ENCODE measurements around the gene ERICH4.
"Not testable (repeated sequence)": the region's sequence is repeated elsewhere in the genome, so short reads cannot be mapped to it uniquely, and the experiment has no call there.

The ERICH4 gene

GRCh38 chr19:41426952-41427646 lies 15.9 kb upstream of the ERICH4 start, which contains the start of gene B3GNT8:
Gene B3GNT8, minus strand, starts transcription at chr19:41427374. Its CDS starts 596 bp downstream, at chr19:41426778.
- peak within 1 kb of the TSS; percentile 72 for H3K9ac ChIP-seq (ENCODE audit: low read length)
- H3K27ac ChIP-seq (ENCODE audit: low read depth, low read length) = peak within 1 kb of the TSS; percentile 42; the same call in 1 of the 2 replicates
- peaks cover 46% of the 10 kb centered on the region for H3K36me3 ChIP-seq (ENCODE audit: control insufficient read depth, insufficient read depth, low read length)
- H3K9me3 ChIP-seq (ENCODE audit: control insufficient read depth, insufficient read depth, low read depth, low read length) = no peaks in the 10 kb centered on the region
- no peaks in the 10 kb centered on the region for H3K27me3 ChIP-seq (ENCODE audit: control insufficient read depth, insufficient read depth, low read length)
- H3K4me3 ChIP-seq (ENCODE audit: low read depth, low read length) = peak within 1 kb of the TSS; percentile 67
- peaks cover 18% of the 10 kb centered on the region for H3K4me1 ChIP-seq (ENCODE audit: control insufficient read depth, insufficient read depth, low read length)

DNA sequence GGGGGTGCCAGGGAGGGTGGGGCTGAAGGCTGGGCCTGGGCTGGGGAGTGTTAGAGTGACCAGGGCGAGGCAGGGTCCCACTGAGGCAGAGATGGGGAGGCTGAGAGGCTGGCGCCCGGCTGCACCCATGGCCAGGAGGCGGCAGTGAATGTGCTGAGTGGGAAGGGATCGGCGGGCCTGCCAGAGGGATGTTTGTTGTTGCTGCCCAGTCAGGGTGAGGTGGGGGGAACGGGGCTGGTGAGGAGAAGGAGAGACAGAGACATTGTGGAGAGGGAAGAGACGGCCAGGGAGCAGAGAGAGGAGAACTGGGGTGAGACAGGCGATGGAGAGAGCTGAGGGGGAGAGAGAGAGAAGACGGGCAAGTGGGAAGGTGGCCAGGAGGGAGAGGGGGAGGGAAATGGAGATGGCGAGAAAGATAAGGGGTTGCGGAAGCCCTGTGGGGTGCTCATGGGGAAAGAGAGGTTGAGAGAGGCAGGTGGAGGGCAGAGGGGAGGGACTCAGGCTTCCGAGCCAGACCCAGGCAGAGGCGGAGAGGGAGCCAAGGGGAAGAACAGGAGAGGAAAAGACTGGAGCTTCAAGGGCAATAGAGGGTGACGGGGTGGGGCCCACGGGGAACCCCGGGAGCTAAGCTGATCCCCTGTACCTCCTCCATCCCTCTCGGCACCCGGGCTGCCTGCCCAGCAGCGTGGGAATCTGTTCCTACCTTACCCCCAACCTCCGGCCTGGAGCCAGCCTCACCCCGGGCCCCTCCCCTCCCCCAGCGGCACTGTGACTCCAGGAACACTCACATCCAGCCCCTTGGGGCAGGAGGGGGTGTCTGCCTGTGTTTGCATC lies 15.1 kb upstream of the ERICH4 start:
- H3K9ac ChIP-seq (ENCODE audit: low read length) = peak overlapping the region; percentile 62
- no peaks in the 10 kb centered on the region for H3K9me3 ChIP-seq (ENCODE audit: control insufficient read depth, insufficient read depth, low read depth, low read length)
- no peak overlapping the region for H3K27ac ChIP-seq (ENCODE audit: low read depth, low read length)
- peak overlapping the region; percentile 67 for H3K4me3 ChIP-seq (ENCODE audit: low read depth, low read length)
- no peaks in the 10 kb centered on the region for H3K27me3 ChIP-seq (ENCODE audit: control insufficient read depth, insufficient read depth, low read length)
- H3K36me3 ChIP-seq (ENCODE audit: control insufficient read depth, insufficient read depth, low read length) = peaks cover 46% of the 10 kb centered on the region
- H3K4me1 ChIP-seq (ENCODE audit: control insufficient read depth, insufficient read depth, low read length) = peaks cover 18% of the 10 kb centered on the region

DNA sequence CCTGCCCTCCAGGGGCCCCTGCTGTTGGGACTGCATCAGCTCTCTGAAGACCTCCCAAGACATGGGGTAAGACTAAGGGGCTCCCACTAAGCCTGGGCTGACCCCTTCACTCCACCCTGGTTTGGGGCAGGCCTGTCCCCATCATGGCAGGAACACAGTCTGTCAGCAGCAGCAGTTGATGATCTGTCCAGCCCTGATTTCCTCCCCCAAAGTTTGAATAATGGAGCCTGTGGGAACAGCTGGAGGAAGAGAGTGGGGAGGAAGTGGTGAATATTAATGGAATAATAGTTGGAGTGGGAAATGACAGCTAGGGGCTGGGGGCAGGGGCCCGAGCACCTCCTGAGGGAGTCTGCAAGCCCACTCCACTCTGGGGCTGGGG lies 14.5 kb upstream of the ERICH4 start:
- Histone ChIP-seq H3K9ac (ENCODE audit: low read length) (no peak overlapping the region), H3K27me3 (ENCODE audit: control insufficient read depth, insufficient read depth, low read length) (no peaks in the 10 kb centered on the region), H3K27ac (ENCODE audit: low read depth, low read length) (no peak overlapping the region), H3K4me3 (ENCODE audit: low read depth, low read length) (peak overlapping the region; percentile 67), H3K9me3 (ENCODE audit: control insufficient read depth, insufficient read depth, low read depth, low read length) (no peaks in the 10 kb centered on the region), H3K4me1 (ENCODE audit: control insufficient read depth, insufficient read depth, low read length) (peaks cover 18% of the 10 kb centered on the region), H3K36me3 (ENCODE audit: control insufficient read depth, insufficient read depth, low read length) (peaks cover 48% of the 10 kb centered on the region)

DNA sequence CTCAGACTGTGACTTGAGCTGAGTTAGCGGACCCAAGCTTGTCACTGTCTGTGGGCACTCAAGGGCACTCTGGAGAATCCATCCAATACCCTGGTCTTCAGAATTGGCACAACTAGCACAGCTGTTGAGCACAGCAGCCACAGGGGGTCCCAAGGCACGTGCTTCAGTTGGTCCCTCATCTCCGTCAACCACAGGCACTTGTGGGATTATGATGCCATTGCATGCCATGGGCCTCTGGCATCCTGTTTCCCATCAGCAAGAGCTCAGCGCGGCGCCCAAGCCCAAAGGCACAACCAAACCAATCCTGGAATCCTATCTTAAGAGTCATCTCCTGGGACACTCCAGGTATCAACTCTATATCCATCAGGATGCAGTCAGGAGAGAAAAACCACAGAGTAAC lies 12.0 kb upstream of the ERICH4 start:
- H3K36me3 ChIP-seq (ENCODE audit: control insufficient read depth, insufficient read depth, low read length) = peaks cover 33% of the 10 kb centered on the region
- H3K9ac ChIP-seq (ENCODE audit: low read length) = no peak overlapping the region
- no peak overlapping the region for H3K27ac ChIP-seq (ENCODE audit: low read depth, low read length)
- H3K27me3 ChIP-seq (ENCODE audit: control insufficient read depth, insufficient read depth, low read length) = no peaks in the 10 kb centered on the region
- no peaks in the 10 kb centered on the region for H3K9me3 ChIP-seq (ENCODE audit: control insufficient read depth, insufficient read depth, low read depth, low read length)
- peaks cover 18% of the 10 kb centered on the region for H3K4me1 ChIP-seq (ENCODE audit: control insufficient read depth, insufficient read depth, low read length)
- no peak overlapping the region for H3K4me3 ChIP-seq (ENCODE audit: low read depth, low read length)

DNA sequence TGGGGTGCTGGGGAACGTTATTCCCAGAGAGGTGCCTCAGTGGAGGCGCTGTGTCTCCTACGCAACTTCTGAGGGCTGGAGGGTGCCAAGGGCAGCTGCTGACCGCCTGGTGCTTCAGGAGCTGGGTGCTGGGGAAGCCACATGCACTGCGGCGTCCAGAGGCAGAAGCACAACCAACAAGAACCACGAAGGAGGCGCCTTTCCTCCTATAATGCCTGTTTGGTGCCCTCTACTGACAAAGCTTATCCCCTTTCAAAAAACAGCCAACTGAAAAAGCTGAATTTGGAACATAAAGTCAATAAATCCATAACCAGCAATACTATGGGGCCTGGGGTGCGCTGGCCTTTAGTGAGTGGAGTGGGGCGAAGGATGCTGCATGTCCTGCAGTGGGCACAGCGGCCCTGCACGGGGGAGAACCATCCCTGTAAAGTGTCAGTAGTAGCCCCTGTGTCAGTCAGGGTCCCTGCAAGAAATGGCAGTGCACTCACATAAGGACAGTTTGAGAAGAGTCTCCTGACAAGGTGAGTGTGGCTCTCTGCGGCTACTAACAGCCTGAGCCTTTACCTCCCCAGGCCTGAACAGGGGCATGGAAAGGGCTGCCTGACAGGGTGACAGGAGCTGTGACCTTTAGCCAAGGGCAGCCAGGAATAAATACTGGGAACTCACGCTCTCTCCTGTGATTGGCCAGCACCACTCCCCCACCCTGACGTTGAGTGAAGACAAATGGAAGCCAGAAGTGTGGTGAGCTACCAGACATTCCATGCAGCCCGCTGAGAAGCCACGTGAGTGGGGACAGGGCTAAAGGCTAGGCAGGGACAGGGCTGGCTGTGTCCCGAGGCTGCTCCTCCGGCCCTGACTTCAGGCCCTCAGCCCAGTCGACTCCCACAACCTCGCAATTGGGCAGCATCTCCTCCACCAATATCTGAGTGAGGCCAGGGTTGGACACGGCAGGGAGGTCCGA lies 11.2 kb upstream of the ERICH4 start:
- Histone ChIP-seq H3K27me3 (ENCODE audit: control insufficient read depth, insufficient read depth, low read length) (no peaks in the 10 kb centered on the region), H3K4me1 (ENCODE audit: control insufficient read depth, insufficient read depth, low read length) (peaks cover 15% of the 10 kb centered on the region), H3K9ac (ENCODE audit: low read length) (no peak overlapping the region), H3K36me3 (ENCODE audit: control insufficient read depth, insufficient read depth, low read length) (peaks cover 36% of the 10 kb centered on the region), H3K4me3 (ENCODE audit: low read depth, low read length) (no peak overlapping the region), H3K27ac (ENCODE audit: low read depth, low read length) (no peak overlapping the region), H3K9me3 (ENCODE audit: control insufficient read depth, insufficient read depth, low read depth, low read length) (no peaks in the 10 kb centered on the region)

DNA sequence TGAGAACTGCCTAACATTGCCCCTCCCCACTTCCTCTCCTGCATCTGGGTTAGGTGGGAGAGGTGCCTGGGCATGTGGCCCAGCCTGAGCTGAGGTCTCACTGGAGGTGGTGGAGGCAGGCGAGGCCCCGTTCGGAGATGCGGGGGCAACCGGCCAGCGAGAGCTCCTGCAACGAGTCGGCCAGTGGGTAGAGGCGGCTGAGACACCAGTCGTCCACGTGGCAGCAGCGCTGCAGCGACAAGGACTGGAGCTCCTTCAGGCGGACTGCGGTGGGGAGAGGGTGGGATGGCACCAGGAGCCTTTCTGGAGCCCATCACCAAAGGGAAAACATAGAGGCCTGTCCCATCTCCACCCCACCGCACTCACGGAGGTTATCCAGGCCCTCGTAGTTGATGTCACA lies 9.8 kb upstream of the ERICH4 start:
- H3K36me3 ChIP-seq (ENCODE audit: control insufficient read depth, insufficient read depth, low read length) = peaks cover 42% of the 10 kb centered on the region
- H3K4me3 ChIP-seq (ENCODE audit: low read depth, low read length) = no peak overlapping the region
- no peaks in the 10 kb centered on the region for H3K27me3 ChIP-seq (ENCODE audit: control insufficient read depth, insufficient read depth, low read length)
- no peaks in the 10 kb centered on the region for H3K9me3 ChIP-seq (ENCODE audit: control insufficient read depth, insufficient read depth, low read depth, low read length)
- peaks cover 5% of the 10 kb centered on the region; the same call in 1 of the 2 replicates for H3K4me1 ChIP-seq (ENCODE audit: control insufficient read depth, insufficient read depth, low read length)
- peak overlapping the region; percentile 50; the same call in 1 of the 2 replicates for H3K27ac ChIP-seq (ENCODE audit: low read depth, low read length)
- H3K9ac ChIP-seq (ENCODE audit: low read length) = no peak overlapping the region

DNA sequence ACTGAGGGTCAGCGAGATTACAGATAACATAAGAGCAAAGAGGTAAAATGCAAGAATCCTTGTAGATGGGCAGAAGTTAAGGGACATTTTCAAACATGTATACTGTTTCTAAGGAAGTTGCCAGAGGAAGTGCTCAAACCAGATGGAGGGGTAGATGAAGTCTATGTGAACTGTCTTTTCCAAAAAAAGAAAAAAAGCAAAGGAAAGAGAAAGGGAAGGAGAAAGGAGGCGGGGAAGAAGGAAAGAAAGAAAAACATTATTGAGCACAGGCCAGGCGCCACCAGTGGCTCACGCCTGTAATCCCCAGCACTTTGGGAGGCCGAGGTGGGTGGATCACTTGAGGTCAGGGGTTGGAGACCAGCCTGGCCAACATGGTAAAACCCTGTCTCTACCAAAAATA lies 8.5 kb upstream of the ERICH4 start:
- no peak overlapping the region for H3K27ac ChIP-seq (ENCODE audit: low read depth, low read length)
- H3K9ac ChIP-seq (ENCODE audit: low read length) = no peak overlapping the region
- peaks cover 43% of the 10 kb centered on the region for H3K36me3 ChIP-seq (ENCODE audit: control insufficient read depth, insufficient read depth, low read length)
- no peaks in the 10 kb centered on the region for H3K27me3 ChIP-seq (ENCODE audit: control insufficient read depth, insufficient read depth, low read length)
- no peaks in the 10 kb centered on the region for H3K4me1 ChIP-seq (ENCODE audit: control insufficient read depth, insufficient read depth, low read length)
- H3K4me3 ChIP-seq (ENCODE audit: low read depth, low read length) = no peak overlapping the region
- H3K9me3 ChIP-seq (ENCODE audit: control insufficient read depth, insufficient read depth, low read depth, low read length) = no peaks in the 10 kb centered on the region

DNA sequence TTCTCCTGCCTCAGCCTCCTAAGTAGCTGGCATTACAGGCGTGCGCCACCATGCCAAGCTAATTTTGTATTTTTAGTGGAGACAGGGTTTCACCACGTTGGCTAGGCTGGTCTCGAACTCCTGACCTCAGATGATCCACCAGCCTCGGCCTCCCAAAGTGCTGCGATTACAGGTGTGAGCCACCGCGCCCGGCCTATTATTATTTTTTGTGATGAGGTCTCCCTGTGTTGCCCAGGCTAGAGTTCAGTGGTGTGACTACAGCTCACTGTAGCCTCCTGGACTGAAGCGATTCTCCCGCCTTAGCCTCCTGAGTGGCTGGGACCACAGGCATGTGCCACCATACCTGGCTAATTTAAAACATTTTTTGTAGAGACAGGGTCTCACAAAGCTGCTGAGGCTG lies 7.6 kb upstream of the ERICH4 start:
- not testable (repeated sequence) for H3K4me3 ChIP-seq (ENCODE audit: low read depth, low read length); H3K9ac ChIP-seq (ENCODE audit: low read length); H3K27me3 ChIP-seq (ENCODE audit: control insufficient read depth, insufficient read depth, low read length); H3K9me3 ChIP-seq (ENCODE audit: control insufficient read depth, insufficient read depth, low read depth, low read length); H3K27ac ChIP-seq (ENCODE audit: low read depth, low read length); H3K4me1 ChIP-seq (ENCODE audit: control insufficient read depth, insufficient read depth, low read length)
- H3K36me3 ChIP-seq (ENCODE audit: control insufficient read depth, insufficient read depth, low read length) = peaks cover 43% of the 10 kb centered on the region

DNA sequence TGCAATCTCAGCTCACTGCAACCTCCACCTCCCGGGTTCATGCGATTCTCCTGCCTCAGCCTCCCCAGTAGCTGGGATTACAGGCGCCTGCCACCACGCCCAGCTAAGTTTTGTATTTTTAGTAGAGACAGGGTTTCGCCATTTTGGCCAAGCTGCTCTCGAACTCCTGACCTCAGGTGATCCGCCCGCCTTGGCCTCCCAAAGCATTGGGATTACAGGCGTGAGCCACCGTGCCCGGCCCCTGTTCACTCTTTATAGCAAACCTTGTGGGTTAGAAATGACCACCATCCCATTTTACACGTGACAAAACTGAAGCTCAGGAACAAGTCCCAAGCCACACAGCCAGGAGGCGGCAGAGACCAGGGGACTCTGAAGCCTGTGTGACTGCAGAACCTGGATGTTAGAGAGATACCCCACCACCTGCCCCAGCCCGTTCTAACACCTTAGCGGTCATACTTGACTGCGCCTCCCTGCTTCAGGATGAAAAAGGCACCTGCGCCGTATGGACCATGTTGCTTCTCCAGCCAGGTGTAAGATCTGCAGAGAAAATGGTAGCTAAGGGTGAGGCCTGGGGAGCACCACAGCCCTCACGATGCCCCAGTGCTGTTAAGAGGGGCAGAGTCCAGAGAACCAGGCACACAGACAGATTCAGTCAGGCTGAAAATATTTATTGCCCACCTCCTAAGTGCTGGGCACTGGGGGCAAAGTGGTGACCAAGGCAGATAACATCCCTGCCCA lies 6.9 kb upstream of the ERICH4 start:
- Histone ChIP-seq H3K9ac (ENCODE audit: low read length) (no peak overlapping the region), H3K4me1 (ENCODE audit: control insufficient read depth, insufficient read depth, low read length) (no peaks in the 10 kb centered on the region), H3K36me3 (ENCODE audit: control insufficient read depth, insufficient read depth, low read length) (peaks cover 38% of the 10 kb centered on the region), H3K27me3 (ENCODE audit: control insufficient read depth, insufficient read depth, low read length) (no peaks in the 10 kb centered on the region), H3K27ac (ENCODE audit: low read depth, low read length) (no peak overlapping the region), H3K9me3 (ENCODE audit: control insufficient read depth, insufficient read depth, low read depth, low read length) (no peaks in the 10 kb centered on the region), H3K4me3 (ENCODE audit: low read depth, low read length) (no peak overlapping the region)

DNA sequence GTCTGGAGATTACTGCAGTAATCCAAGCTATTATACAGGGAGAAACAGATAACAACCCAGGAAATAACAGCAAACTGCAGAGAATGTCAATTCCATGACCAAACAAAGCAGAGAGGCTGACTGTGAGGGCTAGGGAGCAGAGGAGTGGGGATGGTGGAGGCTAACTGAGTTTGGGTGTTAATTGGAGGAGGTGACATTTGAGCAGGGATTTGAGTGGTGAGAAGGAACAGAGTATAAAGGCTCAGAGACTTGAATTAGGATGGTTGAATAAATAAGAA lies 6.3 kb upstream of the ERICH4 start:
- H3K4me3 ChIP-seq (ENCODE audit: low read depth, low read length) = no peak overlapping the region
- no peaks in the 10 kb centered on the region for H3K4me1 ChIP-seq (ENCODE audit: control insufficient read depth, insufficient read depth, low read length)
- no peak overlapping the region for H3K27ac ChIP-seq (ENCODE audit: low read depth, low read length)
- peaks cover 33% of the 10 kb centered on the region for H3K36me3 ChIP-seq (ENCODE audit: control insufficient read depth, insufficient read depth, low read length)
- no peaks in the 10 kb centered on the region for H3K27me3 ChIP-seq (ENCODE audit: control insufficient read depth, insufficient read depth, low read length)
- no peak overlapping the region for H3K9ac ChIP-seq (ENCODE audit: low read length)
- H3K9me3 ChIP-seq (ENCODE audit: control insufficient read depth, insufficient read depth, low read depth, low read length) = no peaks in the 10 kb centered on the region
